A673 (cell line): ENCODE results near the gene CDH12. TPM values are rescaled to one million over a fixed set of nuclear protein-coding genes. Genes with fewer than 3 reads are reported as not detected.

ENCODE experiments used
- BruUV-seq: library from RNA; stranded (reverse); fragments of 400-500 nt; replicated peaks from 2 replicates; lab custom pipeline; 2021; lab: Mats Ljungman, UMichigan
- CTCF ChIA-PET: fragments of 300-600 bp; sonication (Branson Sonifier 250); formaldehyde crosslinking; loops from one replicate; lab custom pipeline; 2022; ENCODE audit warnings: antibody characterized with exemption; lab: Charles Lee
- POLR2A ChIA-PET: fragments of 300-600 bp; sonication (Branson Sonifier 250); formaldehyde crosslinking; loops from one replicate; lab custom pipeline; 2022; ENCODE audit warnings: antibody characterized with exemption; ENCODE audit not compliant: low non-redundant PET; lab: Charles Lee
- DNase-seq: peaks from one replicate; pipeline ENCODE4 v3.0.0-alpha.2; 2015; ENCODE audit warnings: low spot score
- H3K27ac ChIP-seq: fragments of 200-600 bp; sonication (generic); 2 replicates; pipeline ENCODE4 v1.5.1; 2016; ENCODE audit warnings: mixed run types, low read depth, mild to moderate bottlenecking, mixed read lengths, antibody characterized with exemption, low read length; ENCODE audit not compliant: poor library complexity, severe bottlenecking
- H3K27me3 ChIP-seq: fragments of 200-600 bp; sonication (generic); replicated peaks from 2 replicates; pipeline ENCODE4 v1.6.1; 2017; ENCODE audit warnings: mixed run types, low read depth, mild to moderate bottlenecking, mixed read lengths, antibody characterized with exemption, low read length; ENCODE audit not compliant: insufficient read depth, poor library complexity
- H3K36me3 ChIP-seq: fragments of 200-600 bp; sonication (generic); 2 replicates; pipeline ENCODE4 v1.6.1; 2016; ENCODE audit warnings: mixed run types, mild to moderate bottlenecking, mixed read lengths, antibody characterized with exemption, low read length; ENCODE audit not compliant: insufficient read depth, poor library complexity, severe bottlenecking
- H3K4me1 ChIP-seq: fragments of 200-600 bp; sonication (generic); 2 replicates; pipeline ENCODE4 v1.6.1; 2017; ENCODE audit warnings: mixed run types, mild to moderate bottlenecking, mixed read lengths, antibody characterized with exemption, low read length; ENCODE audit not compliant: insufficient read depth, poor library complexity, severe bottlenecking
- H3K4me3 ChIP-seq: fragments of 200-600 bp; sonication (generic); 2 replicates; pipeline ENCODE4 v1.5.1; 2016; ENCODE audit warnings: low read depth, mixed run types, mild to moderate bottlenecking, mixed read lengths, low read length; ENCODE audit not compliant: poor library complexity, severe bottlenecking
- H3K9me3 ChIP-seq: fragments of 200-600 bp; sonication (generic); 2 replicates; pipeline ENCODE4 v1.6.1; 2016; ENCODE audit warnings: mixed run types, low read depth, mild to moderate bottlenecking, mixed read lengths, antibody characterized with exemption, low read length; ENCODE audit not compliant: poor library complexity, severe bottlenecking
- EZH2 ChIP-seq: fragments of 200-600 bp; sonication (generic); IDR thresholded peaks from 2 replicates; pipeline ENCODE4 v1.6.1; 2017; ENCODE audit warnings: borderline replicate concordance, low read depth, mild to moderate bottlenecking, mixed read lengths, antibody characterized with exemption, low read length; ENCODE audit not compliant: poor library complexity, severe bottlenecking
- intact Hi-C: fragments of 100-400 bp; cut with micrococcal nuclease; formaldehyde crosslinking; loops from one replicate; pipeline ENCODE4 v1.10.0; 2022; ENCODE audit not compliant: unreplicated experiment
- total RNA-seq: library from RNA; stranded (reverse); gene quantifications from 2 replicates; pipeline ENCODE4 v1.2.3, GENCODE V29; 2021
- TF ChIP-seq, protein P1 (sequence below): fragments of 300-800, 200-600 bp; sonication (generic); conservative IDR thresholded peaks from 2 replicates; pipeline ENCODE4 v1.5.1; 2017; ENCODE audit warnings: low read depth, mild to moderate bottlenecking, antibody characterized with exemption, low read length, moderate library complexity, mixed read lengths

The CDH12 gene
- total RNA-seq, 1 experiment from 2014 or later = 39.5 TPM

DNA sequence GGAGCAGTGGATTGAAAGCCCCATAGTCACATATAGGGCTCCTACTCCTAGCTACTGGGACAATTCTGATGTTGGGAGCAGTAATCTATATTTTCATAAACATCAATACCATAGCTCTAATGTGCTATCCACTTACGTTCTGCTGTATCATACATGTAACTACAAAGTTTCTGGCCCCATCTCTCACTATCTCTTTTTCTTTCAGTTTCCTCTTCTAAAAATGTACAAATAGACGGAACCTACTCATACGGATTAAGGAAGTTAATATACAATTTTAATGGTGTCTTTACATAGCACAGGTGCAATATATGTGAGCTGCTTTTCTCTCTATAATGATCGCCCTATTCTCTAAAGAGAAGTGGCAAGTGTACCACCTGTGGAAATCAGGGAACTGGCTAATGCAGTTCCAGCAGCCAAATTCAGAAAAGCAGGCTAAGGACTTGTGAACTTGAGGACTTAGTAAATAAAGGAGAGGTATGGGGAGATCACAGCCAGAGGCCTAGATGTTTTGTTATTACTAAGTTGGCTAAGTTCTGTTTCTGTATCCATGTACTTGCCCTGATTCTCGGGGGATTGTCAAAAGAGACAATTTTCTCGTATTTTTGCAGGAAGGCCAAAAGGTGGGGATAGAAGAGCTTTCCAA is 1021.9 kb downstream of the CDH12 start:
- H3K9me3 ChIP-seq = no peaks in the 10 kb centered on the region
- DNase-seq = no peak
- intact Hi-C loops = no loop called here
- H3K4me3 ChIP-seq = no peak overlapping the region
- TF ChIP-seq, protein P1, sequence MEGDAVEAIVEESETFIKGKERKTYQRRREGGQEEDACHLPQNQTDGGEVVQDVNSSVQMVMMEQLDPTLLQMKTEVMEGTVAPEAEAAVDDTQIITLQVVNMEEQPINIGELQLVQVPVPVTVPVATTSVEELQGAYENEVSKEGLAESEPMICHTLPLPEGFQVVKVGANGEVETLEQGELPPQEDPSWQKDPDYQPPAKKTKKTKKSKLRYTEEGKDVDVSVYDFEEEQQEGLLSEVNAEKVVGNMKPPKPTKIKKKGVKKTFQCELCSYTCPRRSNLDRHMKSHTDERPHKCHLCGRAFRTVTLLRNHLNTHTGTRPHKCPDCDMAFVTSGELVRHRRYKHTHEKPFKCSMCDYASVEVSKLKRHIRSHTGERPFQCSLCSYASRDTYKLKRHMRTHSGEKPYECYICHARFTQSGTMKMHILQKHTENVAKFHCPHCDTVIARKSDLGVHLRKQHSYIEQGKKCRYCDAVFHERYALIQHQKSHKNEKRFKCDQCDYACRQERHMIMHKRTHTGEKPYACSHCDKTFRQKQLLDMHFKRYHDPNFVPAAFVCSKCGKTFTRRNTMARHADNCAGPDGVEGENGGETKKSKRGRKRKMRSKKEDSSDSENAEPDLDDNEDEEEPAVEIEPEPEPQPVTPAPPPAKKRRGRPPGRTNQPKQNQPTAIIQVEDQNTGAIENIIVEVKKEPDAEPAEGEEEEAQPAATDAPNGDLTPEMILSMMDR = no peak
- no peak for TF ChIP-seq EZH2
- no peak overlapping the region for H3K27ac ChIP-seq
- H3K27me3 ChIP-seq = no peaks in the 10 kb centered on the region
- no TSS peak for BruUV-seq
- POLR2A ChIA-PET = no interaction called here
- H3K36me3 ChIP-seq = no peaks in the 10 kb centered on the region
- CTCF ChIA-PET = no interaction called here
- no peaks in the 10 kb centered on the region for H3K4me1 ChIP-seq

DNA sequence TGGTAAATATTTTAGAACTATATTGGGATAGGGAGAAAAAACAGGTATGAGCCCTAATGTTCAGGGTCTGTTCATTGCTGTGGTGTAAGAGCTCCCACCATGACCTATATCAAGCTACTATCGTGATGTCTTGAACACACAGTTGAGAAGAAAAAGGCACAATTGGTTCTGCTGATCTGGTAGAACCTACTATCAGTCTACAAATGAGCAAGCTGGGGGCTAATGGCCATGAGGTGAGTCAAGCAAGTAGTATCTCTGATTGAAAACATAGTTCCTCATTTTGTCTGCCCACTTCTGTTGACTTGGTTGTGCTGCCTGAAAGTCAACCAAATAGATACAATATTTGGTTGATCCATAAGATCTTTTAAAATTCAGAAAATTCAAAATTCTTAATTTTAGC is 1026.3 kb downstream of the CDH12 start:
- Histone ChIP-seq H3K4me3 (no peak overlapping the region), H3K27me3 (no peaks in the 10 kb centered on the region), H3K27ac (no peak overlapping the region), H3K9me3 (no peaks in the 10 kb centered on the region), H3K36me3 (no peaks in the 10 kb centered on the region), H3K4me1 (peaks cover 14% of the 10 kb centered on the region)
- intact Hi-C loops = no loop called here
- POLR2A ChIA-PET = no interaction called here
- CTCF ChIA-PET = no interaction called here
- no peak for TF ChIP-seq EZH2
- TF ChIP-seq, protein P1 = no peak
- no TSS peak for BruUV-seq
- no peak for DNase-seq

DNA sequence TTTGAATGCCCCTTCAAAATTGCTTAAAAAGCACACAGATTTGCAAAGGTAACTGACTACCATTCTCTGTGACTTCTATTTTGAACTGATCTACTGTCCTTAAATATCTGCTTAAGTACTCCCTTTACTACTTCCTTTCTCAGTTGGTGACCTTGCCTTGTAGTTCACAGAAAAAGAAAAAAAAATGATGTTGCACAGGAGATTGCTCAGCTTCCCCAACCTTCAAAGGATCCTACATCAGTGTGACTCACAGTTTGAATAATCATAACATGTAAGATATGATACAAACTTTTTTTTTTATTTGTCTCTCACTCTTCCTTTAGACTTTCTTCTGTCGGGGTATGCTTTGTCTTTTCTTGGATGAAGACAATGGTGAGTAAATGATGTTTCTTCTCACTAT is 1029.6 kb downstream of the CDH12 start:
- Histone ChIP-seq H3K27ac (peak overlapping the region; percentile 9), H3K4me3 (no peak overlapping the region), H3K27me3 (no peaks in the 10 kb centered on the region), H3K4me1 (peaks cover 24% of the 10 kb centered on the region), H3K36me3 (no peaks in the 10 kb centered on the region), H3K9me3 (no peaks in the 10 kb centered on the region)
- TF ChIP-seq, protein P1 = no peak
- TF ChIP-seq EZH2 = no peak
- DNase-seq = peak; percentile 67
- CTCF ChIA-PET = no interaction called here
- BruUV-seq = no TSS peak
- intact Hi-C loops = no loop called here
- POLR2A ChIA-PET = no interaction called here
